Endodermal cell (in vitro differentiated cells): Measurements from ENCODE around the gene PRKAA2. TPM values are rescaled to one million over a fixed set of nuclear protein-coding genes. Genes with fewer than 3 reads are reported as not detected.

Experiments used
- DNase-seq: peaks from one replicate; pipeline ENCODE4 v3.0.0-alpha.2; 2017
- H3K27ac ChIP-seq: 2 replicates; pipeline ENCODE4 v1.5.1; 2013; ENCODE audit warnings: mild to moderate bottlenecking, low read depth, low read length, moderate library complexity
- H3K27me3 ChIP-seq: 2 replicates; pipeline ENCODE4 v1.6.1; 2013; ENCODE audit warnings: mild to moderate bottlenecking, low read length, moderate library complexity; ENCODE audit not compliant: insufficient read depth, control insufficient read depth, poor library complexity, severe bottlenecking
- H3K36me3 ChIP-seq: 2 replicates; pipeline ENCODE4 v1.7.0; 2013; ENCODE audit warnings: mild to moderate bottlenecking, low read length, moderate library complexity; ENCODE audit not compliant: control insufficient read depth, insufficient read depth
- H3K4me1 ChIP-seq: one replicate; pipeline ENCODE4 v1.7.0; 2013; ENCODE audit warnings: low read length; ENCODE audit not compliant: control insufficient read depth, insufficient read depth
- H3K4me3 ChIP-seq: 2 replicates; pipeline ENCODE4 v1.5.1; 2013; ENCODE audit warnings: mild to moderate bottlenecking, low read length, moderate library complexity
- H3K9ac ChIP-seq: 2 replicates; pipeline ENCODE4 v1.6.1; 2013; ENCODE audit warnings: mild to moderate bottlenecking, low read length, moderate library complexity; ENCODE audit not compliant: poor library complexity, severe bottlenecking; ENCODE audit errors: extremely low read depth
- H3K9me3 ChIP-seq: 2 replicates; pipeline ENCODE4 v1.6.1; 2013; ENCODE audit warnings: mild to moderate bottlenecking, low read length, moderate library complexity; ENCODE audit not compliant: control insufficient read depth
- H3K27ac Mint-ChIP-seq: 2 replicates; pipeline ENCODE4 v1.8.0; 2020; ENCODE audit warnings: mixed read lengths
- H3K27me3 Mint-ChIP-seq: 2 replicates; pipeline ENCODE4 v1.8.0; 2021; ENCODE audit warnings: mild to moderate bottlenecking, mixed read lengths; ENCODE audit not compliant: insufficient read depth
- H3K36me3 Mint-ChIP-seq: 2 replicates; pipeline ENCODE4 v1.8.0; 2020; ENCODE audit warnings: low read depth, mixed read lengths
- H3K4me1 Mint-ChIP-seq: 2 replicates; pipeline ENCODE4 v1.8.0; 2020; ENCODE audit warnings: mixed read lengths
- H3K4me3 Mint-ChIP-seq: 2 replicates; pipeline ENCODE4 v1.8.0; 2020; ENCODE audit warnings: mild to moderate bottlenecking, moderate library complexity, mixed read lengths
- H3K9me3 Mint-ChIP-seq: 2 replicates; pipeline ENCODE4 v1.8.0; 2020; ENCODE audit warnings: mild to moderate bottlenecking, mixed read lengths
- CTCF ChIP-seq: fragments of 200-600 bp; sonication (generic); conservative IDR thresholded peaks from 2 replicates; pipeline ENCODE4 v1.5.0; 2021; ENCODE audit warnings: antibody characterized with exemption, mild to moderate bottlenecking
- WGBS, 2 experiments: methylation state at CpG; one replicate each; pipeline versions ENCODE4 v1.1.5 to v1.1.7; 2013; ENCODE audit warnings: missing lambda C conversion rate in 2 of 2, mixed read lengths in 1 of 2; ENCODE audit not compliant: insufficient coverage in 1 of 2, insufficient read length in 1 of 2; 5-methylcytosine and 5-hydroxymethylcytosine counted together
- total RNA-seq, 2 donors: library from RNA; stranded (reverse); fragmentation: NEBNext Ultra II Directional in 1 of 2; extraction: Animal tissue kit (Norgen Biotek cat#: 25700) in 1 of 2; gene quantifications; 2 replicates in 1 of 2; 3 replicates in 1 of 2; pipeline ENCODE4 v1.2.1, GENCODE V29; 2021

PRKAA2 gene
- total RNA-seq, 2 donors from 2014 or later = 4.7 to 15.3 TPM

- H3K9ac ChIP-seq = no peak overlapping the region
- Mint-ChIP-seq H3K27ac (no peak overlapping the region), H3K4me1 (peaks cover under 1% of the 10 kb centered on the region), H3K36me3 (no peaks in the 10 kb centered on the region), H3K9me3 (no peaks in the 10 kb centered on the region), H3K4me3 (no peak overlapping the region), H3K27me3 (peaks cover 30% of the 10 kb centered on the region)
- no peak for TF ChIP-seq CTCF
- WGBS, 2 experiments = 54% methylated on average over 2 of the region's 2 CpGs; no CpG with 5 or more reads in 1 of the 2 experiments
- H3K27me3 ChIP-seq = peaks cover 19% of the 10 kb centered on the region
- H3K36me3 ChIP-seq = no peaks in the 10 kb centered on the region
- H3K4me3 ChIP-seq = no peak overlapping the region
- DNase-seq = no peak
- no peaks in the 10 kb centered on the region for H3K4me1 ChIP-seq
- H3K9me3 ChIP-seq = no peaks in the 10 kb centered on the region
- H3K27ac ChIP-seq = no peak overlapping the region
Observed at GRCh38 chr1:56639211-56639610, 5.9 kb upstream of the PRKAA2 start.

GRCh38 chr1:56643661-56644060 is 1.5 kb upstream of the PRKAA2 start:
- H3K36me3 ChIP-seq = no peaks in the 10 kb centered on the region
- Mint-ChIP-seq H3K4me1 (peaks cover 10% of the 10 kb centered on the region), H3K27ac (no peak overlapping the region), H3K9me3 (no peaks in the 10 kb centered on the region), H3K27me3 (peaks cover 64% of the 10 kb centered on the region), H3K36me3 (no peaks in the 10 kb centered on the region), H3K4me3 (no peak overlapping the region)
- H3K9me3 ChIP-seq = no peaks in the 10 kb centered on the region
- H3K9ac ChIP-seq = no peak overlapping the region
- no peak for DNase-seq
- TF ChIP-seq CTCF = no peak
- no peaks in the 10 kb centered on the region for H3K4me1 ChIP-seq
- H3K27ac ChIP-seq = no peak overlapping the region
- no peak overlapping the region for H3K4me3 ChIP-seq
- peaks cover 40% of the 10 kb centered on the region for H3K27me3 ChIP-seq

GRCh38 chr1:56644064-56644918 is 823 bp upstream of the PRKAA2 start:
- Mint-ChIP-seq H3K36me3 (no peaks in the 10 kb centered on the region), H3K9me3 (no peaks in the 10 kb centered on the region), H3K27me3 (peaks cover 64% of the 10 kb centered on the region), H3K4me1 (peaks cover 10% of the 10 kb centered on the region), H3K4me3 (peak overlapping the region; percentile 78), H3K27ac (no peak overlapping the region)
- no peaks in the 10 kb centered on the region for H3K36me3 ChIP-seq
- no peak overlapping the region for H3K9ac ChIP-seq
- H3K9me3 ChIP-seq = no peaks in the 10 kb centered on the region
- no peak for TF ChIP-seq CTCF
- DNase-seq = no peak
- no peak overlapping the region for H3K27ac ChIP-seq
- no peaks in the 10 kb centered on the region for H3K4me1 ChIP-seq
- 33 to 42% methylated on average over 13 to 20 of the region's 23 CpGs for WGBS, 2 experiments
- H3K27me3 ChIP-seq = peaks cover 40% of the 10 kb centered on the region
- peak overlapping the region; percentile 85 for H3K4me3 ChIP-seq
